ENCODE measurements around the gene HLA-F.

Gene HLA-F

GRCh38 chr6:29743568-29743967 lies 20.3 kb downstream of the HLA-F start:
- DNase-seq (ENCODE audit: low read depth) = no peak
- TF ChIP-seq, protein P1, sequence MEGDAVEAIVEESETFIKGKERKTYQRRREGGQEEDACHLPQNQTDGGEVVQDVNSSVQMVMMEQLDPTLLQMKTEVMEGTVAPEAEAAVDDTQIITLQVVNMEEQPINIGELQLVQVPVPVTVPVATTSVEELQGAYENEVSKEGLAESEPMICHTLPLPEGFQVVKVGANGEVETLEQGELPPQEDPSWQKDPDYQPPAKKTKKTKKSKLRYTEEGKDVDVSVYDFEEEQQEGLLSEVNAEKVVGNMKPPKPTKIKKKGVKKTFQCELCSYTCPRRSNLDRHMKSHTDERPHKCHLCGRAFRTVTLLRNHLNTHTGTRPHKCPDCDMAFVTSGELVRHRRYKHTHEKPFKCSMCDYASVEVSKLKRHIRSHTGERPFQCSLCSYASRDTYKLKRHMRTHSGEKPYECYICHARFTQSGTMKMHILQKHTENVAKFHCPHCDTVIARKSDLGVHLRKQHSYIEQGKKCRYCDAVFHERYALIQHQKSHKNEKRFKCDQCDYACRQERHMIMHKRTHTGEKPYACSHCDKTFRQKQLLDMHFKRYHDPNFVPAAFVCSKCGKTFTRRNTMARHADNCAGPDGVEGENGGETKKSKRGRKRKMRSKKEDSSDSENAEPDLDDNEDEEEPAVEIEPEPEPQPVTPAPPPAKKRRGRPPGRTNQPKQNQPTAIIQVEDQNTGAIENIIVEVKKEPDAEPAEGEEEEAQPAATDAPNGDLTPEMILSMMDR (conservative IDR thresholded peaks at IDR 0.05; ENCODE audit: control insufficient read depth, insufficient read depth, low read depth, low read length) = no peak

GRCh38 chr6:29744131-29744530 lies 20.9 kb downstream of the HLA-F start:
- DNase-seq (ENCODE audit: low read depth) = no peak
- TF ChIP-seq, protein P1 (conservative IDR thresholded peaks at IDR 0.05; ENCODE audit: control insufficient read depth, insufficient read depth, low read depth, low read length) = no peak
- H3K4me3 ChIP-seq (ENCODE audit: control insufficient read depth, low read depth, low read length) = no peak overlapping the region

More at GRCh38 chr6:29743568-29743967, 20.3 kb downstream of the HLA-F start:
- no peak overlapping the region for H3K4me3 ChIP-seq (ENCODE audit: control insufficient read depth, low read depth, low read length)

GRCh38 chr6:29744621-29745020 lies 21.4 kb downstream of the HLA-F start:
- H3K4me3 ChIP-seq (ENCODE audit: control insufficient read depth, low read depth, low read length) = no peak overlapping the region
- DNase-seq (ENCODE audit: low read depth) = no peak
- TF ChIP-seq, protein P1 (conservative IDR thresholded peaks at IDR 0.05; ENCODE audit: control insufficient read depth, insufficient read depth, low read depth, low read length) = no peak

GRCh38 chr6:29745386-29745785 lies 22.2 kb downstream of the HLA-F start:
- TF ChIP-seq, protein P1 (conservative IDR thresholded peaks at IDR 0.05; ENCODE audit: control insufficient read depth, insufficient read depth, low read depth, low read length) = no peak
- H3K4me3 ChIP-seq (ENCODE audit: control insufficient read depth, low read depth, low read length) = no peak overlapping the region
- no peak for DNase-seq (ENCODE audit: low read depth)

DNA sequence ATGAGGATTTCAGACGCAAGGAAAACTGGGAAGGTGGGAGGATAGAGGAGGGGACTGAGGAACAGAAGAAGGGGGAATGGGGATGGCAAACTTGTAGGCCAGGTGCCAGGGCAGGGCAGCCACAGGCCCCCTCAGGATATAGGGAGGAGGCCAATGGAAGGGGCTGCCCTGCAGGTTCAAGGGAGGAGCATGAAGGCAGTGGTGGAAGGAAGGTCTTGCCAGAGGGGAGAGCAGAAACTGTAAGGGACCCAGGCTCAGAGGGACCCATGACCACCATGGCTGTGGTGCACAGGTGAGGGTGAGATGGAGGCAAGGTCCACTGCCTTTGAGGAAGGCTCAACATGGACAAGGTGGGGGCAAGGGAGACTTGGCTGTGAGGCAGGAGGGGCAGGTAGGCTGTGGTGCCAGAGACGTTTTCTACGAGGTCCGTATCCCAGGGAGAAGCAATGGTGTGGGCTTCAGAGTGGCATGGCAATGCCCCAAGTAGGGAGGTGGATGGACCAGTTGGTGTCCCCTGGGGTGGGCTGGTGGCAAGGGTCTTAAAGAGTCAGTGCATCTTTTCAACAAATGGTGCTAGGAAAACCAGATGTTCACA lies 22.7 kb downstream of the HLA-F start:
- H3K4me3 ChIP-seq (ENCODE audit: control insufficient read depth, low read depth, low read length) = no peak overlapping the region
- TF ChIP-seq, protein P1 (conservative IDR thresholded peaks at IDR 0.05; ENCODE audit: control insufficient read depth, insufficient read depth, low read depth, low read length) = no peak
- DNase-seq (ENCODE audit: low read depth) = no peak

GRCh38 chr6:29746846-29747687 lies 23.8 kb downstream of the HLA-F start:
- H3K4me3 ChIP-seq (ENCODE audit: control insufficient read depth, low read depth, low read length) = no peak overlapping the region
- TF ChIP-seq, protein P1 (conservative IDR thresholded peaks at IDR 0.05; ENCODE audit: control insufficient read depth, insufficient read depth, low read depth, low read length) = no peak
- no peak for DNase-seq (ENCODE audit: low read depth)
